Activated CD4-positive, alpha-beta T cell treated with anti-CD3 and anti-CD28 coated beads, Interleukin-2, Interleukin-6, amounts not matched to agents 100 ng/mL and 50 ng/mL, durations not matched to agents 16 hours and 8 hours (primary cell): ENCODE measurements around the gene DMAC2.
"Not testable (repeated sequence)": the region's sequence is repeated elsewhere in the genome, so short reads cannot be mapped to it uniquely, and the experiment has no call there.

Source experiments
- DNase-seq: peaks from one replicate; pipeline ENCODE4 v3.0.0-alpha.2; 2020

DMAC2 gene

GRCh38 chr19:41398050-41398418 lies 41.7 kb downstream of the DMAC2 start:
- DNase-seq, result peak; percentile 8

DNA sequence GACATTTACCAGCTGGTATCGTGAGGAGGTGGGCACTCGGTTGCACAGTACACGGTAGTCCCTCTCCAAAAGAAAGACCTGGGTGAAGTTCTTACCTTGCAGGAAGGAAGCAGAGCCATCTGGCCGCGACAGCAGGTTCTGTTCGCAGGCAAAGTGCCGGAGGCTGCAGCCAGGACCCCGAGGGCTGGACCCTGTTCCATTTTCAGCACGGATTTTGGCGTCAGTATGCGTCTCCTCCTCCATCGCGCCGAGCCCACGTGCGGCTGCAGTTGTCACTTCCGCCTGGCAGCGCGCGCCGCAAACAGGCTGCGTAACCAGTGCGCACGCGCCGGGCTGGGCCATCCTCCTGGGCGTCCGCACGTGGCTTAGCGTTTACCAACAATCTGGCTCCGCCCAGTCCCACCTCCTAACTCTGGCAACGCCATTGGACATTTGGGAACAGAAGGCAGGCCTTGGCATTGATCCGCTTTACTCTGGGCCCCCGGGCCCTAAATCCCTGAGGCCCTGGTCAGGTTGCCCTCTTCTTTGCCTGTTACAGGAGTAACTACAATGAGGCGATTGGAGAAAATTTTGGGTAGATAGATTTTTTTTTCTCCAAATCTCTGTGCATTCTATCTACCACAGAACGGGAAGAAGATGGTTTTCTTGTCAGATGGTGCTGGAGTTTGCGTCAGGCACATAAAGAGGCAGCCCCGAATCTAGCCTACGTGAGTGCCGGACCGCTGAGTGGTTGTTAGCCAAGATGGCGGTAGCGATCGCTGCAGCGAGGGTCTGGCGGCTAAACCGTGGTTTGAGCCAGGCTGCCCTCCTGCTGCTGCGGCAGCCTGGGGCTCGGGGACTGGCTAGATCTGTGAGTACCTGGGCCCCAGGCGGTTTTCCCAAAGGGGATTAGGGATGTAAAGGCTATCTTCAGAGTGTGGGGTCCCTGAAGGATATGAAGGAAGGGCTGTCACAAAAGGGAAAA lies 42.3 kb downstream of the DMAC2 start, which contains the start of the genes BCKDHA and EXOSC5:
BCKDHA (plus strand) TSS at position 733 of the 964 bp plus-strand sequence; CDS start at position 743, 10 bp downstream.
EXOSC5 (minus strand) TSS at position 274 of the 964 bp plus-strand sequence; CDS start at position 243, 31 bp downstream.
- peak; percentile 99 for DNase-seq

DNA sequence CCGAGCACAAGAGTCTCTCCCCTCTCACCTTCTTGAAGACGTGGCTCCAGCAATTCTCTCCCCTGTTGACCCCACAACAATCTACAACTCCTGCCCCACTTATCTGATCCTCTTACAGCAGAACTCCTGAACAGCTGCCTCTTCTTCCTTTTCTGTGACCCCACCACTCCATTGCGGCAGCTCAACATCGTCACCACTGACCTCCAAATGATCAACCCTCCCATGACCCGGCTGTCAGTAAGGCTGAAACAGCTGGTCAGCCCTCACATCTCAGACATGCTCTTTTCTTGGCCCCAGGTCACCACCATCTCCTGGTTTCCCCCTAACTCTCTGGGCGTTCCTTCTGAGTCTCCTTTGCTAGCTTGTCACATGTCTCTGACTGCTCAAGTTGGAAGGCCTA lies 44.4 kb downstream of the DMAC2 start:
- DNase-seq, result no peak

DNA sequence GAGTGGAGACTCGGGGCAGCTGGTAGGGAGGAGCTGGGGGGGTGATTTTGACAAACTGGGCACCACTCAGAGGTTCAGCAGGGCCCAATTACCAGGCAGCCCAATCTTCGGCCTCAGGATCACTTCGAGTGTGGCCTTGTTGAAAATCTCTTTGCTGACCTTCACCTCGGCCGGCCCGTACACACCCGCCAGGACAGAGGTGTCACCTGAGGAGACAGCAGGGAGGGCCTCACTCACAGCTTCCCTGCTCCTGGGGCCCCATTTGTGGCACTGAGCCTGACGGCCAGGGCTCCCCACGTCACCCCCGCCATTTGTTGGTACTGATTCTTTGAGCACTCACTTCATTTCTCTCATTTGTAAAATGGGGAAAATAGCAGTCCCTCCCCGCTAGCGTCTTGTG lies 46.9 kb downstream of the DMAC2 start:
- no peak for DNase-seq

DNA sequence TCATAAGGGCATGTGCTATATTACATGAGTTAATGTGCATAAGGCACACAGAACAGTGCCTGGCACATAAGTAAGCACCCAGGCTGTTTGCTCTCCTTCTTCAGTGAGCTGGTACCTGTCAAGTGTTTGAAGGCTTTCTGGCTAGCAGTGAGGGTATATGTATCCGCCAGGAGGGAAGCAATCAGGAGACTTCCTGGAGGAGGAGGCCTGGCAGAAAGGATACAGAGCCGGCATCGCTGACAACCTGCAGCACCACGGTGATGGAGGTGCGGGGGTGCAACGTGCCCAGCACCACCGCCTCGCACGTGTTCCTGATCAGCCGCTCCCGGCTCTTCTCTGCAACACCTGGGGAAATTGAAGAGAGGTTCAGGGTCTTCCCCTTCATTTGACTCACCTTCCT lies 48.1 kb downstream of the DMAC2 start:
- no peak for DNase-seq

GRCh38 chr19:41386442-41386841 lies 53.3 kb downstream of the DMAC2 start:
- no peak for DNase-seq

GRCh38 chr19:41384351-41384750 lies 55.4 kb downstream of the DMAC2 start:
- no peak for DNase-seq

DNA sequence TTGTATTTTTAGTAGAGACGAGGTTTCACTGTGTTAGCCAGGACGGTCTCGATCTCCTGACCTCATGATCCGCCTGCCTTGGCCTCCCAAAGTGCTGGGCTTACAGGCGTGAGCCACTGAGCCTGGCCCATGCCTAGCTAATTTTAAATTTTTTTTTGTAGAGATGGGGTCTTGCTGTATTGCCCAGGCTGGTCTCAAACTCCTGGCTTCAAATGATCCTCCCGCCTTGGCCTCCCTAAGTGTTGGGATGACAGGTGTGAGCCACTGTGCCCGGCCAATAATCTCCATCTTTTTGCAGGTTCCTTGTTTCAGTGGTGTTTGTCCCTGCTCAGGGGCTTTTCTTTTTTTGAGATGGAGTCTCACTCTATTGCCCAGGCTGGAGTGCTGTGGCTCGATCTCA lies 58.2 kb downstream of the DMAC2 start:
- not testable (repeated sequence) for DNase-seq
